WTC11 (cell line): ENCODE data around the gene IP6K2. TPM values are rescaled to one million over a fixed set of nuclear protein-coding genes. Genes with fewer than 3 reads are reported as not detected.
"Not testable (repeated sequence)": the region's sequence is repeated elsewhere in the genome, so short reads cannot be mapped to it uniquely, and the experiment has no call there.

Experiments used
- ATAC-seq: fragments of 200-7000 bp; cut with Tn5 transposase; 2 replicates; pipeline ENCODE4 v1.10.0; 2021; ENCODE audit warnings: mild to moderate bottlenecking, moderate library complexity
- CTCF ChIA-PET: fragments of 300-600 bp; sonication (Branson Sonifier 250); formaldehyde crosslinking; loops from one replicate; lab custom pipeline; 2021; ENCODE audit warnings: antibody characterized with exemption; lab: Charles Lee
- POLR2A ChIA-PET: fragments of 350-600 bp; sonication (Branson Sonifier 250); formaldehyde crosslinking; loops from one replicate; lab custom pipeline; 2021; ENCODE audit warnings: antibody characterized with exemption; lab: Charles Lee
- DNase-seq: peaks from one replicate; pipeline ENCODE4 v3.0.0; 2021; ENCODE audit warnings: low spot score
- H3K27ac Mint-ChIP-seq: 2 replicates; pipeline ENCODE4 v1.8.0; 2021; ENCODE audit warnings: mixed read lengths
- H3K27me3 Mint-ChIP-seq: 2 replicates; pipeline ENCODE4 v1.8.0; 2021; ENCODE audit warnings: low read depth, mild to moderate bottlenecking, moderate library complexity, mixed read lengths
- H3K36me3 Mint-ChIP-seq: 2 replicates; pipeline ENCODE4 v1.8.0; 2021; ENCODE audit warnings: mixed read lengths
- H3K4me1 Mint-ChIP-seq: 2 replicates; pipeline ENCODE4 v1.8.0; 2022; ENCODE audit warnings: mixed read lengths
- H3K4me3 Mint-ChIP-seq: 2 replicates; pipeline ENCODE4 v1.8.0; 2021; ENCODE audit warnings: mild to moderate bottlenecking, moderate library complexity, mixed read lengths
- H3K9me3 Mint-ChIP-seq: 2 replicates; pipeline ENCODE4 v1.8.0; 2021; ENCODE audit warnings: mixed read lengths
- ATF1 ChIP-seq: sonication (generic); formaldehyde crosslinking; IDR thresholded peaks from 2 replicates; pipeline ENCODE4 v1.8.1; 2023; ENCODE audit warnings: mild to moderate bottlenecking, moderate library complexity, missing genetic modification reagents
- GABPB1 ChIP-seq: sonication (generic); formaldehyde crosslinking; IDR thresholded peaks from 2 replicates; pipeline ENCODE4 v1.8.1; 2023; ENCODE audit warnings: mild to moderate bottlenecking, missing genetic modification reagents
- MXD4 ChIP-seq: fragments of 250-450 bp; sonication (Bioruptor Pico); IDR thresholded peaks from 2 replicates; pipeline ENCODE4 v1.8.0; 2021; ENCODE audit warnings: mild to moderate bottlenecking, moderate library complexity, borderline replicate concordance
- SMAD3 ChIP-seq: sonication (generic); formaldehyde crosslinking; IDR thresholded peaks from 2 replicates; pipeline ENCODE4 v1.8.0; 2022; ENCODE audit warnings: missing genetic modification reagents, mild to moderate bottlenecking, borderline replicate concordance
- SMAD4 ChIP-seq: sonication (generic); formaldehyde crosslinking; IDR thresholded peaks from 2 replicates; pipeline ENCODE4 v1.8.0; 2022; ENCODE audit warnings: mild to moderate bottlenecking, missing genetic modification reagents
- SOX15 ChIP-seq: fragments of 250-450 bp; sonication (Bioruptor Pico); IDR thresholded peaks from 2 replicates; pipeline ENCODE4 v1.9.0; 2021; ENCODE audit warnings: mild to moderate bottlenecking
- TP53 ChIP-seq: sonication (generic); formaldehyde crosslinking; IDR thresholded peaks from 2 replicates; pipeline ENCODE4 v1.8.1; 2023; ENCODE audit warnings: mild to moderate bottlenecking, missing genetic modification reagents
- ZNF416 ChIP-seq: fragments of 250-450 bp; sonication (Bioruptor Pico); IDR thresholded peaks from 2 replicates; pipeline ENCODE4 v1.9.0; 2021; ENCODE audit warnings: mild to moderate bottlenecking, inconsistent platforms
- total RNA-seq: library from RNA; stranded (reverse); gene quantifications from 3 replicates; pipeline ENCODE4 v1.2.3, GENCODE V29; 2021
- TF ChIP-seq, protein P1 (sequence below): fragments of 250-450 bp; sonication (Bioruptor Pico); IDR thresholded peaks from 2 replicates; pipeline ENCODE4 v1.9.0; 2021; ENCODE audit warnings: mild to moderate bottlenecking
- TF ChIP-seq, protein P2 (sequence below): sonication (generic); formaldehyde crosslinking; IDR thresholded peaks from 2 replicates; pipeline ENCODE4 v1.8.1; 2022; ENCODE audit warnings: mild to moderate bottlenecking, missing genetic modification reagents, moderate library complexity, borderline replicate concordance
- TF ChIP-seq, protein P3 (sequence below): sonication (generic); formaldehyde crosslinking; IDR thresholded peaks from 2 replicates; pipeline ENCODE4 v1.8.1; 2022; ENCODE audit warnings: missing genetic modification reagents, borderline replicate concordance
- TF ChIP-seq, protein P4 (sequence below): sonication (generic); formaldehyde crosslinking; IDR thresholded peaks from 2 replicates; pipeline ENCODE4 v1.8.1; 2022; ENCODE audit warnings: mild to moderate bottlenecking, moderate library complexity, missing genetic modification reagents
- TF ChIP-seq, protein P5 (sequence below): sonication (generic); formaldehyde crosslinking; conservative IDR thresholded peaks from 2 replicates; pipeline ENCODE4 v1.8.1; 2022; ENCODE audit warnings: mild to moderate bottlenecking, missing genetic modification reagents
- TF ChIP-seq, protein P6 (sequence below): sonication (generic); formaldehyde crosslinking; IDR thresholded peaks from 2 replicates; pipeline ENCODE4 v1.8.1; 2023; ENCODE audit warnings: mild to moderate bottlenecking, missing genetic modification reagents
- TF ChIP-seq, protein P7 (sequence below): fragments of 200-600 bp; IDR thresholded peaks from 2 replicates; pipeline ENCODE4 v1.8.0; 2022; ENCODE audit warnings: antibody characterized with exemption
- TF ChIP-seq, protein P8 (sequence below): fragments of 250-450 bp; sonication (Bioruptor Pico); IDR thresholded peaks from 2 replicates; pipeline ENCODE4 v1.9.0; 2021; ENCODE audit warnings: mild to moderate bottlenecking

The IP6K2 gene
- total RNA-seq, 1 experiment from 2014 or later: 123 TPM

DNA sequence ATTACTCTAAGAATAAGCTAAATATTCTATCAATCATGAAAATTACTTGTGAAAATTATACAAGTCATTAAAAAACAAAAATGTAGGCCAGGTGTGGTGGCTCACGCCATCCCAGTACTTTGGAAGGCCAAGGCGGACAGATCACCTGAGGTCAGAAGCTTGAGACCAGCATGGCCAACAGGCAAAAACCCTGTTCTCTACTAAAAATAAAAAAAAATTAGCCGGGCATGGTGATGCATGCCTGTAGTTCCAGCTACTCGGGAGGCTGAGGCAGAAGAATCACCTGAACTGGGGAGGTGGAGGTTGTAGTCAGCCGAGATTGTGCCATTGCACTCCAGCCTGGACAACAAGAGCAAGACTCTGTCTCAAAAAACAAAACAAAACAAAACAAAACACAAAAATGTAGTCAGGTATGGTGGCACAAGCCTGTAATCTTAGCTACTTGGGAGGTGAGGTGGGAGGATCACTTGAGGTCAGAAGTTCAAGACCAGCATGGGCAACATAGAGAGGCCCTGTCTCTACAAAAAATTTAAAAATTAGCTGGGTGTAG lies 43.0 kb upstream of the IP6K2 start:
- not testable (repeated sequence) for H3K36me3 Mint-ChIP-seq, H3K27me3 Mint-ChIP-seq, ATAC-seq, H3K4me3 Mint-ChIP-seq, DNase-seq, H3K27ac Mint-ChIP-seq, H3K4me1 Mint-ChIP-seq, H3K9me3 Mint-ChIP-seq
- POLR2A ChIA-PET: interaction anchor here (0.7 kb wide), 2 partner anchors 770 to 1040 kb away, joined by 4 to 5 read pairs; partner anchors contain the start of gene CDHR4
- CTCF ChIA-PET: interaction anchor here (2.6 kb wide), 1 partner anchor 20 kb away, joined by 13 read pairs; no protein-coding TSS in a partner anchor

DNA sequence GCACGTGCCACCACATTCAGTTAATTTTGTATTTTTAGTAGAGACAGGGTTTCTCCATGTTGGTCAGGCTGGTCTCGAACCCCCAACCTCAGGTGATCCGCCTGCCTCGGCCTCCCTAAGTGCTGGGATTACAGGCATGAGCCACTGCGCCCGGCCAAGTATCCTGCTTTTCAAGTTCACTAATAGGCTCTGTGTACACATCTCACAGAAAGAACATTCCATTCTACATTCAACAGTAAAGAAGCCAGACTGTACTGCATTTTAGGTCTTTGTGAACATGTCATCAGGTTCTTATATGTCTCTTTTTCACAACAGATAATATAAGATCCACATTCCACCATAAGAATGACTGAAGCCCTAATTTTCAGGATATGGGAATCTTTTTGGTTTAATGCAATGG lies 42.5 kb upstream of the IP6K2 start:
- DNase-seq, H3K4me1 Mint-ChIP-seq, H3K36me3 Mint-ChIP-seq, H3K4me3 Mint-ChIP-seq, ATAC-seq, H3K27ac Mint-ChIP-seq, H3K9me3 Mint-ChIP-seq, H3K27me3 Mint-ChIP-seq: not testable (repeated sequence)
- POLR2A ChIA-PET: interaction anchor here (0.6 to 0.7 kb wide), 2 partner anchors 987 to 1040 kb away, joined by 3 to 4 read pairs; partner anchors contain the start of gene CDHR4
- CTCF ChIA-PET: interaction anchor here (2.6 kb wide), 1 partner anchor 20 kb away, joined by 13 read pairs; no protein-coding TSS in a partner anchor

DNA sequence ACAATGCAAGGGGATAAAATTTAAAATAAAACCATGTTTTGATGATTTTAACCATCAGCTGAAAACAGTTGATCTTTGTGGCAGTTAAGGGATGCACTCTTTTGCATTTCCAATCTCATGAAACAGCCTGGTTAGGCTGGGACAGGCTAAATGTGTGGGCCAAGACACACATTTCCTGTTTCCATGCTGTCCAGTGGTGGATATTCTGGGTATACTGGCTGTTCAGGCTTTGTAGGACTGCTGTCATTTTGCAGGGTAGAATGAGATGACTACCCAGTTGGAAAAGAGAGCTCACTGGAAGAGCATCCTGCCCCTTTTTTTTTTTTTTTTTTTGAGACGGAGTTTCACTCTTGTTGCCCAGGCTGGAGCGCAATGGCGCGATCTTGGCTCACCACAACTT lies 42.0 kb upstream of the IP6K2 start:
- CTCF ChIA-PET: interaction anchor here (0.6 kb wide), 1 partner anchor 19 kb away, joined by 3 read pairs; no protein-coding TSS in a partner anchor
- POLR2A ChIA-PET: interaction anchor here (0.6 to 0.7 kb wide), 2 partner anchors 988 to 1041 kb away, joined by 3 to 4 read pairs; partner anchors contain the start of gene CDHR4
- no peak overlapping the region for H3K4me3 Mint-ChIP-seq
- no peak for ATAC-seq
- H3K9me3 Mint-ChIP-seq: no peaks in the 10 kb centered on the region
- H3K27me3 Mint-ChIP-seq: no peaks in the 10 kb centered on the region
- H3K4me1 Mint-ChIP-seq: no peaks in the 10 kb centered on the region
- no peak overlapping the region for H3K27ac Mint-ChIP-seq
- no peaks in the 10 kb centered on the region for H3K36me3 Mint-ChIP-seq
- no peak for DNase-seq
- no peak for TF ChIP-seq SOX15 (CRISPR knock-in tag)
- TF ChIP-seq, protein P1, sequence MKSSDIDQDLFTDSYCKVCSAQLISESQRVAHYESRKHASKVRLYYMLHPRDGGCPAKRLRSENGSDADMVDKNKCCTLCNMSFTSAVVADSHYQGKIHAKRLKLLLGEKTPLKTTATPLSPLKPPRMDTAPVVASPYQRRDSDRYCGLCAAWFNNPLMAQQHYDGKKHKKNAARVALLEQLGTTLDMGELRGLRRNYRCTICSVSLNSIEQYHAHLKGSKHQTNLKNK (CRISPR knock-in tag): no peak
- TF ChIP-seq SMAD4: no peak
- TF ChIP-seq, protein P2, sequence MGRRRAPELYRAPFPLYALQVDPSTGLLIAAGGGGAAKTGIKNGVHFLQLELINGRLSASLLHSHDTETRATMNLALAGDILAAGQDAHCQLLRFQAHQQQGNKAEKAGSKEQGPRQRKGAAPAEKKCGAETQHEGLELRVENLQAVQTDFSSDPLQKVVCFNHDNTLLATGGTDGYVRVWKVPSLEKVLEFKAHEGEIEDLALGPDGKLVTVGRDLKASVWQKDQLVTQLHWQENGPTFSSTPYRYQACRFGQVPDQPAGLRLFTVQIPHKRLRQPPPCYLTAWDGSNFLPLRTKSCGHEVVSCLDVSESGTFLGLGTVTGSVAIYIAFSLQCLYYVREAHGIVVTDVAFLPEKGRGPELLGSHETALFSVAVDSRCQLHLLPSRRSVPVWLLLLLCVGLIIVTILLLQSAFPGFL (CRISPR knock-in tag): no peak
- TF ChIP-seq, protein P3, sequence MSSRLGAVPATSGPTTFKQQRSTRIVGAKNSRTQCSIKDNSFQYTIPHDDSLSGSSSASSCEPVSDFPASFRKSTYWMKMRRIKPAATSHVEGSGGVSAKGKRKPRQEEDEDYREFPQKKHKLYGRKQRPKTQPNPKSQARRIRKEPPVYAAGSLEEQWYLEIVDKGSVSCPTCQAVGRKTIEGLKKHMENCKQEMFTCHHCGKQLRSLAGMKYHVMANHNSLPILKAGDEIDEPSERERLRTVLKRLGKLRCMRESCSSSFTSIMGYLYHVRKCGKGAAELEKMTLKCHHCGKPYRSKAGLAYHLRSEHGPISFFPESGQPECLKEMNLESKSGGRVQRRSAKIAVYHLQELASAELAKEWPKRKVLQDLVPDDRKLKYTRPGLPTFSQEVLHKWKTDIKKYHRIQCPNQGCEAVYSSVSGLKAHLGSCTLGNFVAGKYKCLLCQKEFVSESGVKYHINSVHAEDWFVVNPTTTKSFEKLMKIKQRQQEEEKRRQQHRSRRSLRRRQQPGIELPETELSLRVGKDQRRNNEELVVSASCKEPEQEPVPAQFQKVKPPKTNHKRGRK (CRISPR knock-in tag): no peak
- TF ChIP-seq TP53: no peak
- TF ChIP-seq, protein P4, sequence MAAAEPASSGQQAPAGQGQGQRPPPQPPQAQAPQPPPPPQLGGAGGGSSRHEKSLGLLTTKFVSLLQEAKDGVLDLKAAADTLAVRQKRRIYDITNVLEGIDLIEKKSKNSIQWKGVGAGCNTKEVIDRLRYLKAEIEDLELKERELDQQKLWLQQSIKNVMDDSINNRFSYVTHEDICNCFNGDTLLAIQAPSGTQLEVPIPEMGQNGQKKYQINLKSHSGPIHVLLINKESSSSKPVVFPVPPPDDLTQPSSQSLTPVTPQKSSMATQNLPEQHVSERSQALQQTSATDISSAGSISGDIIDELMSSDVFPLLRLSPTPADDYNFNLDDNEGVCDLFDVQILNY: no peak
- TF ChIP-seq, protein P5, sequence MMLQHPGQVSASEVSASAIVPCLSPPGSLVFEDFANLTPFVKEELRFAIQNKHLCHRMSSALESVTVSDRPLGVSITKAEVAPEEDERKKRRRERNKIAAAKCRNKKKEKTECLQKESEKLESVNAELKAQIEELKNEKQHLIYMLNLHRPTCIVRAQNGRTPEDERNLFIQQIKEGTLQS (CRISPR knock-in tag): no peak
- TF ChIP-seq SMAD3 (CRISPR knock-in tag): no peak
- TF ChIP-seq ATF1 (CRISPR knock-in tag): no peak
- TF ChIP-seq, protein P6, sequence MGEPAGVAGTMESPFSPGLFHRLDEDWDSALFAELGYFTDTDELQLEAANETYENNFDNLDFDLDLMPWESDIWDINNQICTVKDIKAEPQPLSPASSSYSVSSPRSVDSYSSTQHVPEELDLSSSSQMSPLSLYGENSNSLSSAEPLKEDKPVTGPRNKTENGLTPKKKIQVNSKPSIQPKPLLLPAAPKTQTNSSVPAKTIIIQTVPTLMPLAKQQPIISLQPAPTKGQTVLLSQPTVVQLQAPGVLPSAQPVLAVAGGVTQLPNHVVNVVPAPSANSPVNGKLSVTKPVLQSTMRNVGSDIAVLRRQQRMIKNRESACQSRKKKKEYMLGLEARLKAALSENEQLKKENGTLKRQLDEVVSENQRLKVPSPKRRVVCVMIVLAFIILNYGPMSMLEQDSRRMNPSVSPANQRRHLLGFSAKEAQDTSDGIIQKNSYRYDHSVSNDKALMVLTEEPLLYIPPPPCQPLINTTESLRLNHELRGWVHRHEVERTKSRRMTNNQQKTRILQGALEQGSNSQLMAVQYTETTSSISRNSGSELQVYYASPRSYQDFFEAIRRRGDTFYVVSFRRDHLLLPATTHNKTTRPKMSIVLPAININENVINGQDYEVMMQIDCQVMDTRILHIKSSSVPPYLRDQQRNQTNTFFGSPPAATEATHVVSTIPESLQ (CRISPR knock-in tag): no peak
- no peak for TF ChIP-seq ZNF416 (CRISPR knock-in tag)
- TF ChIP-seq, protein P7, sequence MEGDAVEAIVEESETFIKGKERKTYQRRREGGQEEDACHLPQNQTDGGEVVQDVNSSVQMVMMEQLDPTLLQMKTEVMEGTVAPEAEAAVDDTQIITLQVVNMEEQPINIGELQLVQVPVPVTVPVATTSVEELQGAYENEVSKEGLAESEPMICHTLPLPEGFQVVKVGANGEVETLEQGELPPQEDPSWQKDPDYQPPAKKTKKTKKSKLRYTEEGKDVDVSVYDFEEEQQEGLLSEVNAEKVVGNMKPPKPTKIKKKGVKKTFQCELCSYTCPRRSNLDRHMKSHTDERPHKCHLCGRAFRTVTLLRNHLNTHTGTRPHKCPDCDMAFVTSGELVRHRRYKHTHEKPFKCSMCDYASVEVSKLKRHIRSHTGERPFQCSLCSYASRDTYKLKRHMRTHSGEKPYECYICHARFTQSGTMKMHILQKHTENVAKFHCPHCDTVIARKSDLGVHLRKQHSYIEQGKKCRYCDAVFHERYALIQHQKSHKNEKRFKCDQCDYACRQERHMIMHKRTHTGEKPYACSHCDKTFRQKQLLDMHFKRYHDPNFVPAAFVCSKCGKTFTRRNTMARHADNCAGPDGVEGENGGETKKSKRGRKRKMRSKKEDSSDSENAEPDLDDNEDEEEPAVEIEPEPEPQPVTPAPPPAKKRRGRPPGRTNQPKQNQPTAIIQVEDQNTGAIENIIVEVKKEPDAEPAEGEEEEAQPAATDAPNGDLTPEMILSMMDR: no peak
- TF ChIP-seq, protein P8, sequence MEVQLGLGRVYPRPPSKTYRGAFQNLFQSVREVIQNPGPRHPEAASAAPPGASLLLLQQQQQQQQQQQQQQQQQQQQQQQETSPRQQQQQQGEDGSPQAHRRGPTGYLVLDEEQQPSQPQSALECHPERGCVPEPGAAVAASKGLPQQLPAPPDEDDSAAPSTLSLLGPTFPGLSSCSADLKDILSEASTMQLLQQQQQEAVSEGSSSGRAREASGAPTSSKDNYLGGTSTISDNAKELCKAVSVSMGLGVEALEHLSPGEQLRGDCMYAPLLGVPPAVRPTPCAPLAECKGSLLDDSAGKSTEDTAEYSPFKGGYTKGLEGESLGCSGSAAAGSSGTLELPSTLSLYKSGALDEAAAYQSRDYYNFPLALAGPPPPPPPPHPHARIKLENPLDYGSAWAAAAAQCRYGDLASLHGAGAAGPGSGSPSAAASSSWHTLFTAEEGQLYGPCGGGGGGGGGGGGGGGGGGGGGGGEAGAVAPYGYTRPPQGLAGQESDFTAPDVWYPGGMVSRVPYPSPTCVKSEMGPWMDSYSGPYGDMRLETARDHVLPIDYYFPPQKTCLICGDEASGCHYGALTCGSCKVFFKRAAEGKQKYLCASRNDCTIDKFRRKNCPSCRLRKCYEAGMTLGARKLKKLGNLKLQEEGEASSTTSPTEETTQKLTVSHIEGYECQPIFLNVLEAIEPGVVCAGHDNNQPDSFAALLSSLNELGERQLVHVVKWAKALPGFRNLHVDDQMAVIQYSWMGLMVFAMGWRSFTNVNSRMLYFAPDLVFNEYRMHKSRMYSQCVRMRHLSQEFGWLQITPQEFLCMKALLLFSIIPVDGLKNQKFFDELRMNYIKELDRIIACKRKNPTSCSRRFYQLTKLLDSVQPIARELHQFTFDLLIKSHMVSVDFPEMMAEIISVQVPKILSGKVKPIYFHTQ (CRISPR knock-in tag): no peak
- TF ChIP-seq GABPB1 (CRISPR knock-in tag): no peak
- TF ChIP-seq MXD4: no peak
